ENCODE data around the gene KLHL22.

DNA sequence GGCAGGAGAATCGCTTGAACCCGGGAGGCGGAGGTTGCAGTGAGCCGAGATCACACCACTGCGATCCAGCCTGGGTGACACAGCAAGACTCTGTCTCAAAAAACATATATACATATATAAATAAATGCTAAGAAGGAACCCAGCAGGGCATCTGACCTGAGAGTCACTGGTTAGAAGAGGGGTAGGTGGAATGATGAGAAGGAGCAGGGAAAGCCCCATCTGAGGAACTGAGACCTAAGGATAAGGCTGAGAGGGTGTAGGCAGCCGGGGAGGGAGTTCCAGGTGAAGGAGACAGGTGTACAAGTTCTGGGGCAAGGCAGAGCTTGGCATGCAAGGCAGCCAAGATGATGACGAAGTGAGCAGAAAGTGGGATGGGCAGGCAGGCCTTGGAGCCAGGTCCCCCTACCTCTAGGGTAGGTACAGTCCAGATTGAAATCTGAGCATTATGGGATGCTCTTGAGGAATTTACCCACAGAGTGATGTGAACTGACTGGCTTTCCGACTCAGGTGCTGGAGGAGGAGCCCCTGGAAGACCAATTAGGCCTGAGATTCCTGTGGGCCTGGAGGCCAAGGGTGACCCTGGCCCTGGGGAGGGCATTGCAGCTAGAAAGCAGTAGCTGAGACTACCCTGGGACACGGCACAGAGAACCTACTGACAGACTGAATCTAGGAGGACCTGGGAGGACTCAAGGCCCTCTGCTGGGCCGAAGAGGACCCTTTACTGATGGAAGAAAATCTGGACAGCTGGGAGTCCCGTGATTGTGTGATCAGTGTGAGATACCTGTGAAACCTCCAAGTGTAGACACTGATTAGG is 22.8 kb downstream of the KLHL22 start:
- TF ChIP-seq EP300 (IDR thresholded peaks at IDR 0.05; ENCODE audit: borderline replicate concordance in 1 of 2, low read depth in 2 of 2, low read length in 2 of 2) (no peak), YY1 (IDR thresholded peaks at IDR 0.05; ENCODE audit: low read depth, low read length) (no peak), TCF12 (IDR thresholded peaks at IDR 0.05; ENCODE audit: low read depth, low read length) (no peak), SIN3A (conservative IDR thresholded peaks at IDR 0.05 in 1 of 2, IDR thresholded peaks at IDR 0.05 in 1 of 2; ENCODE audit: low read depth in 1 of 2, low read length in 2 of 2) (no peak), POLR2AphosphoS5 (IDR thresholded peaks at IDR 0.05; ENCODE audit: low read depth, low read length) (no peak), EZH2 (IDR thresholded peaks at IDR 0.05; ENCODE audit: low read depth, low read length, severe bottlenecking) (no peak)
- TF ChIP-seq, protein P1, sequence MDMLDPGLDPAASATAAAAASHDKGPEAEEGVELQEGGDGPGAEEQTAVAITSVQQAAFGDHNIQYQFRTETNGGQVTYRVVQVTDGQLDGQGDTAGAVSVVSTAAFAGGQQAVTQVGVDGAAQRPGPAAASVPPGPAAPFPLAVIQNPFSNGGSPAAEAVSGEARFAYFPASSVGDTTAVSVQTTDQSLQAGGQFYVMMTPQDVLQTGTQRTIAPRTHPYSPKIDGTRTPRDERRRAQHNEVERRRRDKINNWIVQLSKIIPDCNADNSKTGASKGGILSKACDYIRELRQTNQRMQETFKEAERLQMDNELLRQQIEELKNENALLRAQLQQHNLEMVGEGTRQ (IDR thresholded peaks at IDR 0.05; ENCODE audit: low read length) = no peak

Data from H1 (cell line).